Coronary artery (tissue), 2 donors: ENCODE results near the gene NUFIP2.

Experiments used
- DNase-seq: peaks from one replicate; pipeline ENCODE4 v3.0.0-alpha.2; 2017; ENCODE audit warnings: low spot score
- H3K27ac ChIP-seq, 2 donors: fragments of 200-600 bp; sonication (generic); one replicate each; pipeline ENCODE4 v1.5.1; 2016 to 2019
- H3K4me3 ChIP-seq: fragments of 200-600 bp; sonication (generic); 2 replicates; pipeline ENCODE4 v1.5.1; 2016; ENCODE audit warnings: mild to moderate bottlenecking, moderate library complexity
- TF ChIP-seq, protein P1 (sequence below): fragments of 200-600 bp; sonication (generic); IDR thresholded peaks from one replicate; pipeline ENCODE4 v1.5.1; 2019; ENCODE audit warnings: antibody characterized with exemption

NUFIP2 gene

DNA sequence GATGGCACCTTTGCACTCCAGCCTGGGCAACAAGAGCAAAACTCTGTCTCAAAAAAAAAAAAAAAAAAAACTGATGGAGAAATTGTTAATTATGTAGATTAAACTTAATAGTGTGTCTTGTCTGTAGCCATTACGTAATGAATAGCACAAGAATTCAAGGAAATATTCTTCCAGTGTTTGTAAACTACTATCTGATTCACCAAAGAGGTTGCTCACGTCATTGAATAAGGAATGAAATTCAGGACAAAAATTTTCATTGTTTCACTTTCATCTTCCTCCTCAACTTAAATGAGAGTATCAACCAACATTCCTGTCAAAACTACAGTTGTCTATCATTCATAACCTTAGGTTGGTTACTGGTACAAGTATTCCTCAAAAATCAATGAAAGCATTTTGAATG is 83.1 kb downstream of the NUFIP2 start:
- TF ChIP-seq, protein P1, sequence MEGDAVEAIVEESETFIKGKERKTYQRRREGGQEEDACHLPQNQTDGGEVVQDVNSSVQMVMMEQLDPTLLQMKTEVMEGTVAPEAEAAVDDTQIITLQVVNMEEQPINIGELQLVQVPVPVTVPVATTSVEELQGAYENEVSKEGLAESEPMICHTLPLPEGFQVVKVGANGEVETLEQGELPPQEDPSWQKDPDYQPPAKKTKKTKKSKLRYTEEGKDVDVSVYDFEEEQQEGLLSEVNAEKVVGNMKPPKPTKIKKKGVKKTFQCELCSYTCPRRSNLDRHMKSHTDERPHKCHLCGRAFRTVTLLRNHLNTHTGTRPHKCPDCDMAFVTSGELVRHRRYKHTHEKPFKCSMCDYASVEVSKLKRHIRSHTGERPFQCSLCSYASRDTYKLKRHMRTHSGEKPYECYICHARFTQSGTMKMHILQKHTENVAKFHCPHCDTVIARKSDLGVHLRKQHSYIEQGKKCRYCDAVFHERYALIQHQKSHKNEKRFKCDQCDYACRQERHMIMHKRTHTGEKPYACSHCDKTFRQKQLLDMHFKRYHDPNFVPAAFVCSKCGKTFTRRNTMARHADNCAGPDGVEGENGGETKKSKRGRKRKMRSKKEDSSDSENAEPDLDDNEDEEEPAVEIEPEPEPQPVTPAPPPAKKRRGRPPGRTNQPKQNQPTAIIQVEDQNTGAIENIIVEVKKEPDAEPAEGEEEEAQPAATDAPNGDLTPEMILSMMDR: no peak
- Histone ChIP-seq H3K4me3 (no peak overlapping the region), H3K27ac (no peak overlapping the region)
- DNase-seq: no peak

DNA sequence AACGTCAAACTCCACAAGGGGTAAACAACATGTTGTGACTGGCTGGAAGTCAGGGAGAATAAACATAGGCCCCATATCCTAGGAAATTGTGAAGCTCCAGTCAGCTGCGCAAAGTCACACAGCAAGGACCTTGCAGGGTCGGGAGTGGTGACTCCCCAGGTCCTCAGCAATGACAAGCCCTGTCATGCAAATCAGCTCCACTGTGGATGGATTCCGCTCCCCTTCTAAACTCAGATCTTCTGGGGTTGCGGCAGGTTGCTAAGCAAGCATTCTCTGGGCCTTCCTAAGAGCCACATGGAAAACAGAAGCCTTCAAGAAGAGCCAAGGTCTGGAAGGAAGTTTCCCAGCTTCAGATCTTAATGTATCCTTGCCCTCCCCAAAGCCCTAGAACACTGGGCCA is 84.9 kb downstream of the NUFIP2 start:
- TF ChIP-seq, protein P1: no peak
- DNase-seq: no peak
- Histone ChIP-seq H3K27ac (no peak overlapping the region), H3K4me3 (no peak overlapping the region)

DNA sequence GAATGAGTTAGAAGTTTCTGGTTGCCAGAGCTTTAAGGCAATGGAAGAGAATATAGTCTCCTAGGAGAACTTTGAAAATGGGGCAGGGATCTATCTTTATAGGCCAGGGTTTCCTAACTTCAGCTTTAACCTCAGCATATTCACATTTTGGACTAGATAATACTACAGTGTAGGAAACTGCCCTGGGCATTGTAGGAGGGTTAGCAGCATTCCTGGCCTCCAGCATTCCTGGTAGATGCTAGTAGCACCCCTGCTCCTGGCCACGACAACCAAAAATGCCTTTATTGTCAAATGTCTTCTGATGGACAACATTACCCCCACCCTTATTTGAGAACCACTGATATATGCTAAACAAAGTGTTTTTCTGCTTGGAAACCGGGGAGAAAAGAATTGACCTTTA is 86.0 kb downstream of the NUFIP2 start:
- Histone ChIP-seq H3K4me3 (no peak overlapping the region), H3K27ac (no peak overlapping the region)
- TF ChIP-seq, protein P1: no peak
- no peak for DNase-seq
